Peyer's patch (tissue), 4 donors: ENCODE data around the gene TPPP. TPM values are rescaled to one million over a fixed set of nuclear protein-coding genes. Genes with fewer than 3 reads are reported as not detected.
"Not testable (repeated sequence)": the region's sequence is repeated elsewhere in the genome, so short reads cannot be mapped to it uniquely, and the experiment has no call there.

Experiments
- DNase-seq, 3 donors: peaks; one replicate each; pipeline ENCODE4 v3.0.0-alpha.2; 2017 to 2019
- H3K27ac ChIP-seq, 4 donors: fragments of 200-600 bp; sonication (generic); one replicate each; pipeline ENCODE4 v1.5.1; 2016 to 2019
- H3K27me3 ChIP-seq, 2 donors: fragments of 200-600 bp; sonication (generic); one replicate each; pipeline ENCODE4 v1.5.1; 2019
- H3K36me3 ChIP-seq, 3 donors: fragments of 200-600 bp; sonication (generic); one replicate each; pipeline ENCODE4 v1.5.1; 2016 to 2019
- H3K4me1 ChIP-seq, 4 donors: fragments of 200-600 bp; sonication (generic); one replicate each; pipeline ENCODE4 v1.5.1; 2016 to 2019
- H3K4me3 ChIP-seq, 4 donors: fragments of 200-600 bp; sonication (generic); 1 replicate in 3 of 4; 2 replicates in 1 of 4; pipeline ENCODE4 v1.5.1; 2016 to 2019; ENCODE audit warnings: mild to moderate bottlenecking in 1 of 4
- H3K9me3 ChIP-seq, 4 donors: fragments of 200-600 bp; sonication (generic); one replicate each; pipeline ENCODE4 v1.5.1; 2016 to 2019; ENCODE audit warnings: mild to moderate bottlenecking in 1 of 4
- POLR2A ChIP-seq, 2 donors: fragments of 450-650 bp; IDR thresholded peaks; one replicate each; pipeline ENCODE4 v1.5.1; 2017; ENCODE audit warnings: antibody characterized with exemption in 2 of 2, mild to moderate bottlenecking in 2 of 2, moderate library complexity in 2 of 2
- total RNA-seq, 4 donors: library from RNA; depleted of rRNA; stranded (reverse); fragments of >200 nt; gene quantifications; one replicate each; pipeline ENCODE4 v1.1.0, GENCODE V29; 2016
- TF ChIP-seq, protein P1 (sequence below), 6 experiments: fragments of 450-650 bp in 4 of 6; fragments of 200-600 bp in 2 of 6; sonication (generic) in 1 of 6; IDR thresholded peaks; one replicate each; pipeline ENCODE4 v1.5.1; 2017 to 2019; ENCODE audit warnings: antibody characterized with exemption in 6 of 6, mild to moderate bottlenecking in 3 of 6, moderate library complexity in 1 of 6

Gene TPPP
- total RNA-seq, 4 donors from 2014 or later, result 7.4 to 60.5 (median 14.5) TPM

DNA sequence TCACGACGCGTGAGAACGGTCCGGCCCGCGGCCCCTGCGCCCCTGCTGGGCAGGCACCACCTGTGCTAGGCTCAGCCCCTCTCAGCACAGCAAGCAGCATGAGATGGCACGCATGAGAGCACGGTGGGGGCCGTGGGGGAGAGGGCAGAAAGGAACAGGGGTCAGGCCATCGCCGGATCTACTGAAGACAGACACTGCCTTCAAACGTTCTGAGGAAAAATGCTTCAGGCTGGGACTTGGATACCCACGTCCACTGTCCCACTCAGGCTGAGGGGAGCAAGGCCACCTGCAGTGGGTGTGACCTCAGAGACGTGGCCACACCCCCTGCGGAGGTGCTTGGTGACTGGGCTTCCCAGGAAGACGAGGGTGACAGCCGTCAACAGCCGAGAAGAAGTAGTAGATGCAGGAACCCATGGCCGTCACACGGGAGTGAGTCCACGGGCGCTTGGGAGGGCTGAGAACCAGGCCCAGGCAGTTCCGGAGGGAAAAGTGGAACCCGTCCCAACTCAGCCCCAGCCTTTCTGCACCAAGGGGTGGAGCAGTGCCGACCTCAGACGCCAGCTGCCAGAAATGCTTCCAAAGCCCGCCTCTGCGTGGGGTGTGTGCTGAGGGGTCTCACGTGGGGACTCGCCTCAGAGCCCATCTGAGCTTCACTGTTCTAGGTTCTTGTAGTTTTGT, 12.9 kb downstream of the TPPP start:
- not testable (repeated sequence) for H3K27me3 ChIP-seq, H3K4me3 ChIP-seq, H3K27ac ChIP-seq, H3K4me1 ChIP-seq, H3K36me3 ChIP-seq, H3K9me3 ChIP-seq
- DNase-seq, result peak in 1 of 3 donors; percentile 10

DNA sequence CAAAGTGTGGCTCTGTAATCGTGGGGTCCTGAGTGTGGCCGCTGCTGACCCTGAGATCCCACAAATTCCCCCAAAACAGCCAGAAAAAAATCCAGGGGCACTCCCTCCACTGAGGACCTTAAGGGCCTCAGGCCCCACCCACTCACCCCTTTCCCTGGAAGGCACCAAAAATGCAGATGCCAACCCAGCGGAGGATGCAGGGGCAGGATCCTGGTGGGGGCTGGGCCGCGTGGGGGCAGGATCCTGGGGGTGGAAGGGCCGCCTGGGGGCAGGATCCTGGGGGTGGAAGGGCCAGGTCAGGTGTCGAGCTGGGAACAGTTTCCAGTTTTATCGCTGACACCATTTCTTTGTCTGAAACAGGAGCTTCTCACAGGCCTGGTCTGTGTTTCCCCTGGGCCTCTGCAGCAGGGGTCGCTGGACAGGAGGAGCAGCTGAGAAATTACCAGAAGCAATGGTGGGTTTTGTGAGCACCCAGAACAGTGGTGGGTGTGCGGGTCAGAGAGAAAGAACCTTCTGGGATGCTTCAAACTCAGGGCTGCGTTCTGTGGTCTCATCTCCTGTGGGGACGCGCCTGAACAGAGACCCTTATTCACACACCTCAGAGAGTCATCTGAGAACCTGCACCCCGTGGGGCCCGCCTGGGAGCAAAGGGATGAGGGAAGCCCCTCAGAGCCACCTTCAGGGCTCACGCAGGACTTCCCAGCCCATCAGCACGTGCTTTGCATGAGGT, 13.8 kb downstream of the TPPP start:
- DNase-seq, result peak; percentile 10 to 20 (median 19)
- not testable (repeated sequence) for H3K27ac ChIP-seq, H3K4me1 ChIP-seq, H3K4me3 ChIP-seq, H3K36me3 ChIP-seq, H3K27me3 ChIP-seq, H3K9me3 ChIP-seq

DNA sequence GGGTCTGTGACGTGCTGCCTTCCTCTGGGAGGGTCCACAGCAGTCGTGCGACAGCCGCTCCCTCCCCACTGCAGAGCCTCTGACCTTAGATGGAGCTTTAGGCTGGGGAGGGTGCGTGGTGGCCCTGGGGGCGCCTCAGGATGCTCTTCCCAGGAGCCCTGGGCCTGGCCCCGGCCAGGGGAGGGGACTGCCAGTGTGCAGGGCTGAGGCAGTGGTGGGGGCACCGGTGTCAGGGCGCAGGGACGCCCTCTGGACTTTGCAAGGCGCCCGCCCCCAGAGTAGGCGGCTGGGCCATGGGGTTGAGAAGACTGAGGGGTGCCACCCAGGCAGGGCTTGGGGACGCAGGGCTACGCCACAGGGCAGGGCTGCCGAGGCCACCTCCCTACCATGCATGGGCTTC, 14.6 kb downstream of the TPPP start:
- peaks cover 0 to 15% (median 2%) of the 10 kb centered on the region in 4 donors for H3K4me1 ChIP-seq
- DNase-seq, result peak in 2 of 3 donors; percentile 31 to 34
- H3K27ac ChIP-seq, H3K4me3 ChIP-seq, H3K27me3 ChIP-seq, H3K36me3 ChIP-seq, H3K9me3 ChIP-seq: not testable (repeated sequence)

DNA sequence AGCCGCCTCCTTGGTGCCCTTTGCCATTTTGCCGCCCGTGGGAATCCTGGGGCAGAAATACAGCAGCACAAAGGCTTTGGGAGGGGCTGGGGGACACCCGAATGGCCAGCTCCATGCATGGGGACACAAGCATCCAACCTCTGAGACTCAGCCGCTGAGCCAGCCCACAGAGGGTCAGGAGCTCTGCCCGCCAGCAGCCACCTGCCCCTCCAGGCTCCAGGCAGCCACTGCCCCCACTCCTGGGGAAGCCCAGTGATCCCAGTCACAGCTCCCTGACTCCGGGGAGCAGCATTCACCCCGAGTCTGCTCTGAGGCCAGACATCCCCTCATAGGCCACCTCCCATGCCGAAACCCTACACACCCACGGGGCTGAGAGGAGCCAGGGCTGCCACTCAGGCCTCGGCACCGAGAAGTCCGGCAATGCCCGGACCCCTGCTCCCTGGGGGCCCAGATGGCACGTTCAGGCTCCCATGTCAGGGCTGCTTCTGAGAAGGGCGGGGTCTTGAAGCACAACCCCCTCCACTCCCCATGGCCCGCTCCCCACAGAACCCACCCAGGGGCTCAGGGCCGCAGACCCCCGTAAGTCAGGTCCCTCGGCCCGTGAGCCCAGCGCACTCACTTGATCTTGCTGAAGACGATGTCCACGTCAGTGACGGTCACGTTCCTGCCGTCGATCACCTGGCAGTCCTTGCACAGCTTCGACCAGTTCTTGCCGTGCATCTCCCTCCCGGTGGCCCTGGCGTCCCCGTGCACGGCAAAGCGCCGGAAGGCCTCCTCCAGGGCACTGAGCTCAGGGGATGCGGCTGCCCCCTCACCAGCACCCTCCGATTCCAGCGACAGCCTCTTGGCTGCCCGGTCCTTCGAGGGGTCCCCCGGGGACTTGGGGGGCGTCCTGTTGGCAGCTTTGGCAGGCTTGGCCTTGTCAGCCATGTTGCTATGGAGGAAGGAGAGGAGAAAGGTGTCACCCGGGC, 15.7 kb downstream of the TPPP start:
- Histone ChIP-seq H3K9me3 (no peaks in the 10 kb centered on the region), H3K36me3 (no peaks in the 10 kb centered on the region), H3K4me3 (no peak overlapping the region), H3K27me3 (no peaks in the 10 kb centered on the region), H3K4me1 (peaks cover 0 to 26% (median 7%) of the 10 kb centered on the region in 4 donors), H3K27ac (no peak overlapping the region)
- DNase-seq, result peak; percentile 8 to 42 (median 40)
- no peak for TF ChIP-seq POLR2A (IDR thresholded peaks at IDR 0.05)
- TF ChIP-seq, protein P1, sequence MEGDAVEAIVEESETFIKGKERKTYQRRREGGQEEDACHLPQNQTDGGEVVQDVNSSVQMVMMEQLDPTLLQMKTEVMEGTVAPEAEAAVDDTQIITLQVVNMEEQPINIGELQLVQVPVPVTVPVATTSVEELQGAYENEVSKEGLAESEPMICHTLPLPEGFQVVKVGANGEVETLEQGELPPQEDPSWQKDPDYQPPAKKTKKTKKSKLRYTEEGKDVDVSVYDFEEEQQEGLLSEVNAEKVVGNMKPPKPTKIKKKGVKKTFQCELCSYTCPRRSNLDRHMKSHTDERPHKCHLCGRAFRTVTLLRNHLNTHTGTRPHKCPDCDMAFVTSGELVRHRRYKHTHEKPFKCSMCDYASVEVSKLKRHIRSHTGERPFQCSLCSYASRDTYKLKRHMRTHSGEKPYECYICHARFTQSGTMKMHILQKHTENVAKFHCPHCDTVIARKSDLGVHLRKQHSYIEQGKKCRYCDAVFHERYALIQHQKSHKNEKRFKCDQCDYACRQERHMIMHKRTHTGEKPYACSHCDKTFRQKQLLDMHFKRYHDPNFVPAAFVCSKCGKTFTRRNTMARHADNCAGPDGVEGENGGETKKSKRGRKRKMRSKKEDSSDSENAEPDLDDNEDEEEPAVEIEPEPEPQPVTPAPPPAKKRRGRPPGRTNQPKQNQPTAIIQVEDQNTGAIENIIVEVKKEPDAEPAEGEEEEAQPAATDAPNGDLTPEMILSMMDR (IDR thresholded peaks at IDR 0.05), result no peak

DNA sequence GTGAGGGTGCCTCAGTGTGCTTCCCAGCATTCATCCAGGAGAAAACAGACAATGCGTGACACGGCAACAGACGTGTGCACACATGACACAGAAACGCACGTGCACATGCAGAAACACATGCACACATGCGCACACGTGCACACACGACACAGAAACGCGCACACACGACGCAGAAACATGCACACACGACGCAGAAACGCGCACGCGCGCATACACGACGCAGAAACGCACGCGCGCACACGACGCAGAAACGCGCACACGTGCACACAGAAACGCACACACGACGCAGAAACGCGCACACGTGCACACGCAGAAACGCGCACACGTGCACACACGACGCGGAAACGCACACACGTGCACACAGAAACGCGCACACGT, 16.5 kb downstream of the TPPP start:
- no peak overlapping the region for H3K27ac ChIP-seq
- no peaks in the 10 kb centered on the region for H3K27me3 ChIP-seq
- TF ChIP-seq, protein P1 (IDR thresholded peaks at IDR 0.05), result no peak
- no peak for TF ChIP-seq POLR2A (IDR thresholded peaks at IDR 0.05)
- no peaks in the 10 kb centered on the region for H3K9me3 ChIP-seq
- H3K4me3 ChIP-seq, result no peak overlapping the region
- no peaks in the 10 kb centered on the region for H3K36me3 ChIP-seq
- H3K4me1 ChIP-seq, result peaks cover 0 to 33% (median 13%) of the 10 kb centered on the region in 4 donors
- DNase-seq, result peak in 1 of 3 donors; percentile 3

DNA sequence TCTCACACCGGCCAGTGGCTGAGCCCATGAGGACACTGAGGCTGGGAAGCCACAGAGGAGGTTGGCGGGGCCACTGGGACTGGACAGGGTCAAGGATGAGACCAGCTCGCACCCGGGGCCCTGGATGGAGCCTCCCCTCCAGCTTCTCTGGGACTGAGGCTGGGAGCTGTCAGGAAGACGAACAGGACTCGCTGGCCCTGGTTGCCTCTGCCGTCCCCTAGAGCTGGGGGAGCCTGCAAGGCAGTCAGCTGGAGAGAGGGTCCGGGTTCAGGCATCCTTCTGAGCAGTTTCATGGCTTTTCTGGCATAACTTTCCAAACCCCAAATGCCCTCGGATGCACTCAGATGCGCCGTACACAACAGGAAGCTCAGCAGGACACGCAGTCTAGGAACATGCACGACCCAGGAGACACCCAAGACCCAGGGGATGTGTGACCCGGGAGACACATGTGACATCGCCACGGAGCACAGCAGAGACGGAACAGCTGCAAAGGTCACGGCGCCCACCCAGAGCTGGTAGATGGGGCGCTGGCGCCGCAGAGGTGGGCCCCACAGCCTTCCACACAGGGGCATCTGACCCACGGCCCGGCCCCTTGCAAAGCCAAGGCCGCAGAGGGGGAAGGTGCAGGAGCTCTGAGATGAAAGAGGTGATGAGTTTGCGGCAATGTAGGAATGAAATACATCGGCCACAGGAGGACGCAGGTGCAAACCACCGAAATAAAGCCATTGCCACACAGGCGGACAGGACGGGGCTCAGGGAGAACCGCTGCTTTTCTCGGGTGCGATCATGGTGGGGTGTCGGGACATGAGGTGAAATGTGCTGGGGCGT, 17.1 kb downstream of the TPPP start:
- no peaks in the 10 kb centered on the region for H3K36me3 ChIP-seq
- peaks cover 0 to 39% (median 16%) of the 10 kb centered on the region in 4 donors for H3K4me1 ChIP-seq
- no peak overlapping the region for H3K27ac ChIP-seq
- H3K27me3 ChIP-seq, result no peaks in the 10 kb centered on the region
- no peak for TF ChIP-seq POLR2A (IDR thresholded peaks at IDR 0.05)
- TF ChIP-seq, protein P1 (IDR thresholded peaks at IDR 0.05), result no peak
- no peaks in the 10 kb centered on the region for H3K9me3 ChIP-seq
- DNase-seq, result peak; percentile 12 to 45 (median 41)
- no peak overlapping the region for H3K4me3 ChIP-seq
